Testis (tissue), 2 donors: ENCODE measurements around the gene ACAP3.

ENCODE experiments used
- CTCF ChIP-seq, 3 experiments: fragments of 450-650 bp in 2 of 3; fragments of 200-600 bp in 1 of 3; sonication (generic) in 1 of 3; IDR thresholded peaks; one replicate each; pipeline ENCODE4 v1.5.1; 2016 to 2019; ENCODE audit warnings: antibody characterized with exemption in 3 of 3, mild to moderate bottlenecking in 2 of 3, moderate library complexity in 1 of 3
- POLR2A ChIP-seq: fragments of 450-650 bp; IDR thresholded peaks from one replicate; pipeline ENCODE4 v1.6.1; 2017; ENCODE audit warnings: antibody characterized with exemption, mild to moderate bottlenecking, moderate library complexity

DNA sequence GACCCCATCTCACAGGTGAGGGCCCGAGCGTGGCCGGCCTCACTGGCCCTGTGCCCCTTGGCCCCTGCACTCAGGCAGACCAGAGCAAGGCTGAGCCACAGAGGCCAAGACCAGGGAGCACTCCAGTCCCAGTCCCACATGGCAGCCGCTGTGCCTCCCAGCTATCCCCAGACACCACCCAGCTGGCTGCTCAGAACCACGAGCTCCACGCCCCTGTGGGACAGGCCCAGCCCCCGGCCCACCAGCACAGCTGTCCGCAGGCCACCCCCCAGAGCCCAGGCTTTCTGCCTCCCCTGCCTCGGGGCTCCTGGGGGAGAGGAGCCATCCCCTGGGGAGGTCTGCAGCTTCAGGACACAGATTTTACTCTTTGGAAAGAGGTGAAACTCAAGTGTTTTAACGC is 52.1 kb downstream of the ACAP3 start:
- TF ChIP-seq CTCF (IDR thresholded peaks at IDR 0.05) (no peak), POLR2A (no peak)
